Esophagus squamous epithelium (tissue), 4 donors: ENCODE measurements around the gene ZNF524.

Experiments
- POLR2A ChIP-seq, 4 donors: fragments of 450-650 bp; IDR thresholded peaks; one replicate each; pipeline ENCODE4 v1.6.1; 2017; ENCODE audit warnings: antibody characterized with exemption in 4 of 4, mild to moderate bottlenecking in 4 of 4, moderate library complexity in 3 of 4
- TF ChIP-seq, protein P1 (sequence below), 6 experiments: fragments of 450-650 bp in 4 of 6; fragments of 200-600 bp in 2 of 6; sonication (generic) in 2 of 6; IDR thresholded peaks; one replicate each; pipeline ENCODE4 v1.5.1; 2016 to 2019; ENCODE audit warnings: antibody characterized with exemption in 6 of 6, mild to moderate bottlenecking in 4 of 6, moderate library complexity in 4 of 6

DNA sequence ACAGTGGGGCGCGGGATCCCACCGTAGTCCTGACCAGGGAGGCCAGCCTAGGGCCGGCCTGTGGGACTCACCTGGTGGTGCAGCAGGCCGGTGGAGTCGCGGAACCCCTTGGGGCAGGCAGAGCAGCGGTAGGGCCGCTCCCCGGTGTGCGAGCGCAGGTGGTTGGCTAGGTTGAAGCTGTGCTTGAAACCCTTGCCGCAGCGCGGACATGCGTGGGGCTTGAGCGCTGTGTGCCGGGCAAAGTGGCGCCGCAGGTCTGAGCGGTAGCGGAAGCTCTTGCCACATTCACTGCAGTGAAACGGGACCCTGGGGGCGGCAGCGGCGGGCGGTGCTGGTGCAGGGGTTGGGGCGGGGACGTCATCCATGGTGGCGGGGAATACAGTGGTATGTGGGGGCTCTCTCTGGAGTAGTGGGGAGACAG lies 2.6 kb upstream of the ZNF524 start:
- TF ChIP-seq, protein P1, sequence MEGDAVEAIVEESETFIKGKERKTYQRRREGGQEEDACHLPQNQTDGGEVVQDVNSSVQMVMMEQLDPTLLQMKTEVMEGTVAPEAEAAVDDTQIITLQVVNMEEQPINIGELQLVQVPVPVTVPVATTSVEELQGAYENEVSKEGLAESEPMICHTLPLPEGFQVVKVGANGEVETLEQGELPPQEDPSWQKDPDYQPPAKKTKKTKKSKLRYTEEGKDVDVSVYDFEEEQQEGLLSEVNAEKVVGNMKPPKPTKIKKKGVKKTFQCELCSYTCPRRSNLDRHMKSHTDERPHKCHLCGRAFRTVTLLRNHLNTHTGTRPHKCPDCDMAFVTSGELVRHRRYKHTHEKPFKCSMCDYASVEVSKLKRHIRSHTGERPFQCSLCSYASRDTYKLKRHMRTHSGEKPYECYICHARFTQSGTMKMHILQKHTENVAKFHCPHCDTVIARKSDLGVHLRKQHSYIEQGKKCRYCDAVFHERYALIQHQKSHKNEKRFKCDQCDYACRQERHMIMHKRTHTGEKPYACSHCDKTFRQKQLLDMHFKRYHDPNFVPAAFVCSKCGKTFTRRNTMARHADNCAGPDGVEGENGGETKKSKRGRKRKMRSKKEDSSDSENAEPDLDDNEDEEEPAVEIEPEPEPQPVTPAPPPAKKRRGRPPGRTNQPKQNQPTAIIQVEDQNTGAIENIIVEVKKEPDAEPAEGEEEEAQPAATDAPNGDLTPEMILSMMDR (IDR thresholded peaks at IDR 0.05): no peak
- TF ChIP-seq POLR2A (IDR thresholded peaks at IDR 0.05): no peak
